HFF-Myc (cell line): ENCODE results near the gene UBAP1.
"Not testable (repeated sequence)": the region's sequence is repeated elsewhere in the genome, so short reads cannot be mapped to it uniquely, and the experiment has no call there.

Source experiments
- DNase-seq: peaks from one replicate; pipeline ENCODE4 v3.0.0-alpha.2; 2011; ENCODE audit warnings: low read depth; ENCODE audit errors: extremely low read depth
- H3K4me3 ChIP-seq: replicated peaks from 2 replicates; pipeline ENCODE4 v1.5.1; 2011; ENCODE audit warnings: low read depth, mild to moderate bottlenecking, control low read depth, low read length
- TF ChIP-seq, protein P1 (sequence below): IDR thresholded peaks from 2 replicates; pipeline ENCODE4 v1.5.1; 2012; ENCODE audit warnings: mild to moderate bottlenecking, low read depth, low read length, control low read depth; ENCODE audit errors: missing control alignments

The UBAP1 gene

DNA sequence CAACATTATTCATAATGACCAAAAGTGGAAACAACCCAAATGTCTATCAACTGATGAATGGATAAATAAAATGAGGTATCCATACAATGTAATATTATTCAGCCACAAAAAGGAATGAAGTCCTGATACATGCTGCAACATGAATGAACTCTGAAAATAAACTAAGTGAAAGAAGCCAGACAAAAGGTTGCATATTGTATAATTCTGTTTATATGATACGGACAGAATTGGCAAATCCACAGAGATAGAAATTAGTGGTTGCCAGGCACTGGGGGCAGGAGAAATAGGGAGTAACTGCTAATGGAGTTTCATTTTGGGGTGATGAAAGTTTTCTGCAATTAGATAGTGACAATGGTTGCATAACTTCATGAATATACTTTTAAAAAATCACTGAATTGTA is 103.3 kb downstream of the UBAP1 start:
- TF ChIP-seq, protein P1, sequence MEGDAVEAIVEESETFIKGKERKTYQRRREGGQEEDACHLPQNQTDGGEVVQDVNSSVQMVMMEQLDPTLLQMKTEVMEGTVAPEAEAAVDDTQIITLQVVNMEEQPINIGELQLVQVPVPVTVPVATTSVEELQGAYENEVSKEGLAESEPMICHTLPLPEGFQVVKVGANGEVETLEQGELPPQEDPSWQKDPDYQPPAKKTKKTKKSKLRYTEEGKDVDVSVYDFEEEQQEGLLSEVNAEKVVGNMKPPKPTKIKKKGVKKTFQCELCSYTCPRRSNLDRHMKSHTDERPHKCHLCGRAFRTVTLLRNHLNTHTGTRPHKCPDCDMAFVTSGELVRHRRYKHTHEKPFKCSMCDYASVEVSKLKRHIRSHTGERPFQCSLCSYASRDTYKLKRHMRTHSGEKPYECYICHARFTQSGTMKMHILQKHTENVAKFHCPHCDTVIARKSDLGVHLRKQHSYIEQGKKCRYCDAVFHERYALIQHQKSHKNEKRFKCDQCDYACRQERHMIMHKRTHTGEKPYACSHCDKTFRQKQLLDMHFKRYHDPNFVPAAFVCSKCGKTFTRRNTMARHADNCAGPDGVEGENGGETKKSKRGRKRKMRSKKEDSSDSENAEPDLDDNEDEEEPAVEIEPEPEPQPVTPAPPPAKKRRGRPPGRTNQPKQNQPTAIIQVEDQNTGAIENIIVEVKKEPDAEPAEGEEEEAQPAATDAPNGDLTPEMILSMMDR = no peak
- DNase-seq = no peak
- no peak overlapping the region for H3K4me3 ChIP-seq

GRCh38 chr9:34289159-34289558 is 110.3 kb downstream of the UBAP1 start:
- no peak for DNase-seq
- TF ChIP-seq, protein P1 = no peak
- H3K4me3 ChIP-seq = no peak overlapping the region

DNA sequence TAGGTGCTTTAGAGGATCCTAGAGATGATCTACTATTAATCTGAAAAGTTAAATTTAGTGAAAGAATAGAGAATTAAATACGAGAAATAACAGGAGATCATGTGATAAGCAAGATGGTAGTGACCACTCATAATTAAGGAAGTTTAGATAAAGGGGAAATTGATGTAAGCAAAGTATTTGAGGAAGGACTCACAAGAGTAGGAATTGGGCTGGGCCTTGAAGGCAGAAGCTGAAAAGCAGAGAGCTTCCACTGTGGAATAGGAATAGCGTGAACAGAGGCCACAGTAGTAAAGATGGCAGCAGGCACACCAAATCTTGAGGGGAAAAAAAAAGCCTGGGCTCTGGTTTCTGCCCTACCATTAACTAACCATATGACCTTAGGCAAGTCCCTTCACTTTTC is 112.2 kb downstream of the UBAP1 start:
- TF ChIP-seq, protein P1 = no peak
- H3K4me3 ChIP-seq = no peak overlapping the region
- no peak for DNase-seq

DNA sequence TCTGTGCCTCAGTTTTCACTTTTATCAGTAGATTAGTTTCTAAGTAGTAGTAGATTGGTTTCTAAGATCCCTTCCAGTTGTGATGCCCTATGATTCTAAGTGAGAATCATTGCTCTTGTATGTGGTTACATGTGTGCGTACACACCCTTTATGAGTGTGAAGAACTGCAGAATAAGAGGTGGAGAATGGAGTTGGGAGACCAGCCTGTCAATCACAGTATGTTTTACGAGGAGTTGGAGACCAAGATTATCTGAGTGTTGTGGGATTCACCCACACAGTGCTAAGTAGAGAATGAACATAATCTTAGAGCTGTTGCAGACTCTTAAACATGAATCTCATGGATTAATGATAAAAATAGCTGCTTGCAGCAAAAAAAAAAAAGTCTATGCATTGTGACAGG is 112.6 kb downstream of the UBAP1 start:
- H3K4me3 ChIP-seq = no peak overlapping the region
- DNase-seq = no peak
- TF ChIP-seq, protein P1 = no peak

GRCh38 chr9:34292552-34292951 is 113.7 kb downstream of the UBAP1 start:
- DNase-seq = no peak
- TF ChIP-seq, protein P1 = no peak
- H3K4me3 ChIP-seq = no peak overlapping the region

DNA sequence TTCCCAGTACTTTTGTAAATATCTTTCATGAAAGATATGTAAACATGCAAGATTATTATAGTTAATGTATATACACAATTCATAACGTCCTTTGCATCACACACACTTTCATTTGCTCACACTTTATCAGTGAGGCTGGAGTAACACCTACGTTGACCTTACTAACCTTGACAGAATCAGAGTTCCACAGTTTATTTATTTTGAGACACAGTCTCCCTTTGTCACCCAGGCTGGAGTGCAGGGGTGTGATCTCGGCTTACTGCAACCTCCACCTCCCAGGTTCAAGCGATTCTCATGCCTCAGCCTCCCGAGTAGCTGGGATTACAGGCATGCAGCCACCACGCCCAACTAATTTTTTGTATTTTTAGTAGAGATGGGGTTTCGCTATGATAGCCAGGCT is 122.2 kb downstream of the UBAP1 start:
- DNase-seq = not testable (repeated sequence)

More for the DNA sequence above, 122.2 kb downstream of the UBAP1 start:
- H3K4me3 ChIP-seq = not testable (repeated sequence)
